PFSK-1 (cell line): ENCODE results near the gene AGL.

Source experiments
- FOXP2 ChIP-seq: optimal IDR thresholded peaks from 2 replicates; pipeline ENCODE3; 2011; ENCODE audit warnings: borderline replicate concordance, control low read depth, inconsistent platforms; ENCODE audit not compliant: insufficient read depth; ENCODE audit errors: extremely low read length, extremely low read depth
- POLR2AphosphoS5 ChIP-seq: IDR thresholded peaks from 2 replicates; pipeline ENCODE4 v1.6.1; 2012; ENCODE audit warnings: low read depth, mild to moderate bottlenecking, control low read depth, low read length, moderate library complexity
- SIN3A ChIP-seq: IDR thresholded peaks from 2 replicates; pipeline ENCODE4 v1.6.1; 2012; ENCODE audit warnings: mild to moderate bottlenecking, low read length, moderate library complexity, borderline replicate concordance; ENCODE audit not compliant: insufficient read depth
- TAF1 ChIP-seq: IDR thresholded peaks from 2 replicates; pipeline ENCODE4 v1.6.1; 2012; ENCODE audit warnings: low read length, control low read depth, borderline replicate concordance; ENCODE audit not compliant: insufficient read depth
- TF ChIP-seq, protein P1 (sequence below), 2 experiments: IDR thresholded peaks; 2 replicates each; pipeline versions ENCODE4 v1.6.1 to v1.8.0; 2011 to 2012; ENCODE audit warnings: low read depth in 2 of 2, low read length in 2 of 2, control low read depth in 1 of 2, inconsistent platforms in 1 of 2, mild to moderate bottlenecking in 1 of 2, moderate library complexity in 1 of 2; ENCODE audit not compliant: insufficient read depth in 1 of 2

The AGL gene

GRCh38 chr1:99886841-99887240 is 36.7 kb downstream of the AGL start:
- TF ChIP-seq POLR2AphosphoS5 (no peak), FOXP2 (no peak), SIN3A (no peak), TAF1 (no peak)
- TF ChIP-seq, protein P1, sequence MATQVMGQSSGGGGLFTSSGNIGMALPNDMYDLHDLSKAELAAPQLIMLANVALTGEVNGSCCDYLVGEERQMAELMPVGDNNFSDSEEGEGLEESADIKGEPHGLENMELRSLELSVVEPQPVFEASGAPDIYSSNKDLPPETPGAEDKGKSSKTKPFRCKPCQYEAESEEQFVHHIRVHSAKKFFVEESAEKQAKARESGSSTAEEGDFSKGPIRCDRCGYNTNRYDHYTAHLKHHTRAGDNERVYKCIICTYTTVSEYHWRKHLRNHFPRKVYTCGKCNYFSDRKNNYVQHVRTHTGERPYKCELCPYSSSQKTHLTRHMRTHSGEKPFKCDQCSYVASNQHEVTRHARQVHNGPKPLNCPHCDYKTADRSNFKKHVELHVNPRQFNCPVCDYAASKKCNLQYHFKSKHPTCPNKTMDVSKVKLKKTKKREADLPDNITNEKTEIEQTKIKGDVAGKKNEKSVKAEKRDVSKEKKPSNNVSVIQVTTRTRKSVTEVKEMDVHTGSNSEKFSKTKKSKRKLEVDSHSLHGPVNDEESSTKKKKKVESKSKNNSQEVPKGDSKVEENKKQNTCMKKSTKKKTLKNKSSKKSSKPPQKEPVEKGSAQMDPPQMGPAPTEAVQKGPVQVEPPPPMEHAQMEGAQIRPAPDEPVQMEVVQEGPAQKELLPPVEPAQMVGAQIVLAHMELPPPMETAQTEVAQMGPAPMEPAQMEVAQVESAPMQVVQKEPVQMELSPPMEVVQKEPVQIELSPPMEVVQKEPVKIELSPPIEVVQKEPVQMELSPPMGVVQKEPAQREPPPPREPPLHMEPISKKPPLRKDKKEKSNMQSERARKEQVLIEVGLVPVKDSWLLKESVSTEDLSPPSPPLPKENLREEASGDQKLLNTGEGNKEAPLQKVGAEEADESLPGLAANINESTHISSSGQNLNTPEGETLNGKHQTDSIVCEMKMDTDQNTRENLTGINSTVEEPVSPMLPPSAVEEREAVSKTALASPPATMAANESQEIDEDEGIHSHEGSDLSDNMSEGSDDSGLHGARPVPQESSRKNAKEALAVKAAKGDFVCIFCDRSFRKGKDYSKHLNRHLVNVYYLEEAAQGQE (IDR thresholded peaks at IDR 0.05; ENCODE audit: insufficient read depth in 1 of 2, low read depth in 2 of 2, low read length in 2 of 2) = no peak

DNA sequence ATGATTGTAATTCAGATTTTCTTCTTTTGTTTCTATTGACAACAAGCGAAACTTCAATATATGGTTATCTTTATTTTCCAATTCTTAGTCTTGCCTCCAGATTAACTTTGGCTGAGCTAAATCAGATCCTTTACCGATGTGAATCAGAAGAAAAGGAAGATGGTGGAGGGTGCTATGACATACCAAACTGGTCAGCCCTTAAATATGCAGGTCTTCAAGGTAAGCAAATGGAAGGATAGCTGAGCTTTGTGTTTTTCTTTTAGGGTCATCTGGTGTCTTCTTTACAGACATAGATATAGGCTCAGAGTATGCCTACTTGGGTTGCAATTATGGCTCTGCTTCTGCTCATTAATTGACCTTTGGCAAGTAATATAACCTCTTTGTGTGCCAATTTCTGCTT is 37.7 kb downstream of the AGL start:
- no peak for TF ChIP-seq TAF1
- TF ChIP-seq FOXP2 = no peak
- TF ChIP-seq POLR2AphosphoS5 = no peak
- no peak for TF ChIP-seq SIN3A
- TF ChIP-seq, protein P1 (IDR thresholded peaks at IDR 0.05; ENCODE audit: insufficient read depth in 1 of 2, low read depth in 2 of 2, low read length in 2 of 2) = no peak

- TF ChIP-seq TAF1 = no peak
- no peak for TF ChIP-seq POLR2AphosphoS5
- no peak for TF ChIP-seq SIN3A
- TF ChIP-seq, protein P1 (IDR thresholded peaks at IDR 0.05; ENCODE audit: insufficient read depth in 1 of 2, low read depth in 2 of 2, low read length in 2 of 2) = no peak
- no peak for TF ChIP-seq FOXP2
Measured at GRCh38 chr1:99891997-99892396, 41.8 kb downstream of the AGL start.

GRCh38 chr1:99906535-99906934 is 56.4 kb downstream of the AGL start:
- no peak for TF ChIP-seq TAF1
- no peak for TF ChIP-seq FOXP2
- no peak for TF ChIP-seq POLR2AphosphoS5
- no peak for TF ChIP-seq SIN3A
- TF ChIP-seq, protein P1 (IDR thresholded peaks at IDR 0.05; ENCODE audit: insufficient read depth in 1 of 2, low read depth in 2 of 2, low read length in 2 of 2) = no peak

DNA sequence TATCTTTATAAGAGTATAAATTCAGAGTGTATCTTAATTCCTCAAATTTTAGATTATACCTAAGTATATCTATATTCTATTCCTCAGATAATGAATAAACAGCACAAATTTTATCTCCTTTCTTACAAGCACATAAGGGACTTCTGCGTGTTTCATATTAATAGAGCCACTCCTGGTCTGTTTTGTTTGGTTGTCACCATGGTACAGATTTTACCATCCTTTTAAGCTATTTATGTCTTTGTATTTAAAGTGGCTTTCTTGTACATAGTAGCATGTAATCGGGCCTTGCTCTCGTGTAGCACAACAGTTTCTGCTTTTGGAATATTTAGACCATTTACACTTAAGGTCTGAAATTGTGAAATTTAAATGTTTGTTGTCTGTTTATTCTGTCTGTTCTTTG is 67.1 kb downstream of the AGL start:
- TF ChIP-seq, protein P1 (IDR thresholded peaks at IDR 0.05; ENCODE audit: insufficient read depth in 1 of 2, low read depth in 2 of 2, low read length in 2 of 2) = no peak
- TF ChIP-seq SIN3A (no peak), TAF1 (no peak), POLR2AphosphoS5 (no peak), FOXP2 (no peak)
